Sigmoid colon (tissue), 7 donors: Measurements from ENCODE around the gene RPS16. TPM values are rescaled to one million over a fixed set of nuclear protein-coding genes. Genes with fewer than 3 reads are reported as not detected.

Experiments used
- DNase-seq: peaks from one replicate; pipeline ENCODE4 v3.0.0-alpha.2; 2019
- H3K27ac ChIP-seq, 4 donors: fragments of 200-600 bp; sonication (generic); one replicate each; pipeline ENCODE4 v1.5.1; 2016 to 2019; ENCODE audit warnings: mild to moderate bottlenecking in 1 of 4
- H3K27me3 ChIP-seq, 3 donors: fragments of 200-600 bp; sonication (generic); one replicate each; pipeline ENCODE4 v1.5.1; 2019; ENCODE audit warnings: mild to moderate bottlenecking in 1 of 3
- H3K36me3 ChIP-seq, 4 donors: fragments of 200-600 bp; sonication (generic); one replicate each; pipeline ENCODE4 v1.5.1; 2016 to 2019
- H3K4me1 ChIP-seq, 4 donors: fragments of 200-600 bp; sonication (generic); one replicate each; pipeline ENCODE4 v1.5.1; 2017 to 2019
- H3K4me3 ChIP-seq, 4 donors: fragments of 200-600 bp; sonication (generic); one replicate each; pipeline ENCODE4 v1.5.1; 2017 to 2019; ENCODE audit warnings: mild to moderate bottlenecking in 2 of 4, moderate library complexity in 1 of 4
- H3K9me3 ChIP-seq, 4 donors: fragments of 200-600 bp in 3 of 4; sonication (generic) in 3 of 4; one replicate each; pipeline versions ENCODE4 v1.5.1 to v1.6.1; 2013 to 2019
- EP300 ChIP-seq, 4 donors: sonication (generic); formaldehyde crosslinking; IDR thresholded peaks; one replicate each; pipeline ENCODE4 v1.6.1; 2017; ENCODE audit warnings: antibody characterized with exemption in 4 of 4
- POLR2A ChIP-seq, 2 donors: fragments of 450-650 bp; IDR thresholded peaks; one replicate each; pipeline ENCODE4 v1.6.1; 2016; ENCODE audit warnings: antibody characterized with exemption in 2 of 2, mild to moderate bottlenecking in 2 of 2, moderate library complexity in 2 of 2
- POLR2AphosphoS5 ChIP-seq, 4 donors: sonication (generic); formaldehyde crosslinking; IDR thresholded peaks; one replicate each; pipeline ENCODE4 v1.6.1; 2017; ENCODE audit warnings: antibody characterized with exemption in 4 of 4
- WGBS, 2 donors: extraction: QIAGEN DNeasy Blood & Tissue Kit; methylation state at CpG; one replicate each; pipeline ENCODE4 v1.1.7; 2013; 5-methylcytosine and 5-hydroxymethylcytosine counted together
- intact Hi-C: fragments of 100-400 bp; cut with DNase I; formaldehyde crosslinking; loops from one replicate; pipeline ENCODE4 v1.15.1; 2023
- polyA plus RNA-seq, 3 donors: library from polyadenylated mRNA; stranded (reverse); fragments of 200-250 nt; gene quantifications; one replicate each; pipeline ENCODE4 v1.2.3, GENCODE V29; 2013
- total RNA-seq, 4 donors: library from RNA; depleted of rRNA; stranded (reverse); fragments of >200 nt; gene quantifications; one replicate each; pipeline ENCODE4 v1.1.0, GENCODE V29; 2016
- TF ChIP-seq, protein P1 (sequence below), 4 experiments: fragments of 450-650 bp in 3 of 4; fragments of 200-600 bp in 1 of 4; IDR thresholded peaks; one replicate each; pipeline ENCODE4 v1.5.1; 2016 to 2019; ENCODE audit warnings: antibody characterized with exemption in 4 of 4, mild to moderate bottlenecking in 3 of 4, moderate library complexity in 2 of 4
- donor health status: healthy with polysubstance abuse.
- donor health status: Bipolar disorder and iron deficiency.
- donor health status: healthy.

The RPS16 gene
- total and polyA plus RNA-seq, 7 donors, result 1,648 to 4,564 (median 2,918) TPM

GRCh38 chr19:39398297-39398864, 37.4 kb downstream of the RPS16 start:
- peak; percentile 91 for DNase-seq
- Histone ChIP-seq H3K27me3 (no peaks in the 10 kb centered on the region), H3K4me3 (no peak overlapping the region), H3K4me1 (peaks cover 0 to 46% (median 41%) of the 10 kb centered on the region in 4 donors), H3K36me3 (peaks cover 11 to 40% (median 17%) of the 10 kb centered on the region in 4 donors), H3K27ac (peak overlapping the region; percentile 91 to 100 (median 100)), H3K9me3 (no peaks in the 10 kb centered on the region)
- TF ChIP-seq, protein P1, sequence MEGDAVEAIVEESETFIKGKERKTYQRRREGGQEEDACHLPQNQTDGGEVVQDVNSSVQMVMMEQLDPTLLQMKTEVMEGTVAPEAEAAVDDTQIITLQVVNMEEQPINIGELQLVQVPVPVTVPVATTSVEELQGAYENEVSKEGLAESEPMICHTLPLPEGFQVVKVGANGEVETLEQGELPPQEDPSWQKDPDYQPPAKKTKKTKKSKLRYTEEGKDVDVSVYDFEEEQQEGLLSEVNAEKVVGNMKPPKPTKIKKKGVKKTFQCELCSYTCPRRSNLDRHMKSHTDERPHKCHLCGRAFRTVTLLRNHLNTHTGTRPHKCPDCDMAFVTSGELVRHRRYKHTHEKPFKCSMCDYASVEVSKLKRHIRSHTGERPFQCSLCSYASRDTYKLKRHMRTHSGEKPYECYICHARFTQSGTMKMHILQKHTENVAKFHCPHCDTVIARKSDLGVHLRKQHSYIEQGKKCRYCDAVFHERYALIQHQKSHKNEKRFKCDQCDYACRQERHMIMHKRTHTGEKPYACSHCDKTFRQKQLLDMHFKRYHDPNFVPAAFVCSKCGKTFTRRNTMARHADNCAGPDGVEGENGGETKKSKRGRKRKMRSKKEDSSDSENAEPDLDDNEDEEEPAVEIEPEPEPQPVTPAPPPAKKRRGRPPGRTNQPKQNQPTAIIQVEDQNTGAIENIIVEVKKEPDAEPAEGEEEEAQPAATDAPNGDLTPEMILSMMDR (IDR thresholded peaks at IDR 0.05), result no peak
- peak in 1 of 2 donors; percentile 41 for TF ChIP-seq POLR2A (IDR thresholded peaks at IDR 0.05)
- peak in 2 of 4 donors; percentile 47 to 68 for TF ChIP-seq EP300 (IDR thresholded peaks at IDR 0.05)
- TF ChIP-seq POLR2AphosphoS5 (IDR thresholded peaks at IDR 0.05), result peak in 3 of 4 donors; percentile 15 to 64 (median 56)
- intact Hi-C loops, result loop anchor here (5.0 kb wide), 1 partner anchor 134 kb away; the partner anchor contains the start of gene EID2B
- 37 to 58% methylated on average over 11 of the region's 11 CpGs for WGBS, 2 donors

DNA sequence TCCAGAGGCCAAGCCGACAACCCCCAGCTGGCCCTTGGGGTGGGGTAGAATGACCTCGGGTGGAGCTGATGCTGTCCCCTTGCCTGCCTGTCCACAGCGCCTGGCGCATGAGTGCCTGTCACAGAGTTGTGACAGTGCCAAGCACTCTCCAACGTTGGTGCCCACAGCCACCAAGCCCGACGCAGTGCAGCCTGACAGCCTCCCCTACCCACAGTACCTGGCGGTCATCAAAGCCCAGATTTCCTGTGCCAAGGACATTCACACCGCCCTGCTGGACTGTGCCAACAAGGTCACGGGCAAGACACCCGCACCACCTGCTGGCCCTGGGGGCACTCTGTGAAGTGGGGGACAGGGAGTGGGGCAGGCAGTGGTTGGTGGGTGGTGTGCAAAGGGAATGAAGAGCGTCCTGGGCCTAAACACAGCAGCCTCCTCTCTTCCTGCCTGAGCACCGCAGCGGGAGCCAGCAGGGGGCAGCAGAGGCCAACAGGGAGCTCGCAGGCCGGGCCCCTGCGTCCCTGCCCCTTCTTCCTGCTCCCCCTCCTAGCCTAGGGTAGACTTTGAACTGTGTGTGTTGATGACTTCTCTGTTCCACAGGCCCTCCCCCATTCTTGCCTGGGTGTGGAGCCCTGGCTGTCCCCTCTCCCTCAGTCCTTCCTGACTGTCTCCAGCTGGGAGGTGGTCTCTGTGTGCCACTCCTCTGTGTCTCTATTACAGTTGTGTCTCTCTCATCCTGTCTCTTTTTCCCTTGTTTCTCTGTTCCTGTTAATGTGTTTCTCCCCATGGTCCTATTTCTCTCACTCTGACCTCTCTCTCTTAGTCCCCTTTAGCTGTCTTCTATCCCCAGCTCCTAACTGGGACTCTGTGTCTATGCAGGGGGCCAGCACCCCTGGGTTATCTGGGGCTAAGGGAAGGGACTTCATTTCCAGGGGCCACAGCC, 38.1 kb downstream of the RPS16 start:
- no peaks in the 10 kb centered on the region for H3K9me3 ChIP-seq
- H3K4me3 ChIP-seq, result no peak overlapping the region
- peak overlapping the region; percentile 91 to 100 (median 100) for H3K27ac ChIP-seq
- peaks cover 0 to 41% (median 38%) of the 10 kb centered on the region in 4 donors for H3K4me1 ChIP-seq
- no peaks in the 10 kb centered on the region for H3K27me3 ChIP-seq
- 23 to 31% methylated on average over 17 of the region's 17 CpGs for WGBS, 2 donors
- intact Hi-C loops, result loop anchor here (2.0 to 5.0 kb wide), 3 partner anchors 13 to 135 kb away; partner anchors contain the start of genes EID2B and RPS16
- TF ChIP-seq POLR2AphosphoS5 (IDR thresholded peaks at IDR 0.05), result peak in 3 of 4 donors; percentile 29 to 57 (median 41)
- TF ChIP-seq EP300 (IDR thresholded peaks at IDR 0.05), result no peak
- TF ChIP-seq, protein P1 (IDR thresholded peaks at IDR 0.05), result peak in 3 of 4 experiments; percentile 97 to 98 (median 97)
- TF ChIP-seq POLR2A (IDR thresholded peaks at IDR 0.05), result peak in 1 of 2 donors; percentile 48
- peaks cover 11 to 42% (median 18%) of the 10 kb centered on the region in 4 donors for H3K36me3 ChIP-seq
- DNase-seq, result peak; percentile 96

DNA sequence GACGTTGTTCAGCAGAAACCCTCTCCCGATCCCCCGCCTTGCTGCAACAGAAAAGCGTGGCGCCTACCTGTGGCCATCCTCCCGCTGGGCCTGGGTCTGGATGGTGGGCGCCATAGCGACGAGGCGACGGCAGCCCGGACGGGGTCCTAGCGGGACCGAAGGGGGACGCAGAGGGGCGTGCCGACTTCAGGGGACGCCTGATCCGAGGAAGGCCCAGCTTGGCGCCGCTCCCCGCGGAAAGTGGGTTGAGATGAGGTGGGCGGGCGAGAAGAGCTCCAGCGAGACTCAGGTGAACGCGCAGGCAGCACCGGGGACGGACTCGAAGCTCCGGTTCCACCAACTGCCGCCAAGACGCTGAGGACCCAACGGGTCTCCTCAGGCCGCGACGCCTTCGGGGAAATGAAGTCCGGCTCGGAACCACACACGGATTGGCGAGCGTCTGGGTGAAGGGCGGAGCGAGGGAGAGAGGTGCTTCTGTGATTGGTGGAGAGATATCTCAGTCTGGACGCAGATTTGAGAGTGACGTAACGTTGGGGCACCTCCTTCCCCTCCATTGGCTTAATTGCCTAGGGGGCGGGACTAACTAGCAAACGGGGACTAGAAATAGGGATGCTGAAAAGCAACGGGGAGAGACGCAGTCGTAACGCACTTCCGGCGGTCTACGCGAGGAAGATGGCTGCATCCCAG, 44.9 kb downstream of the RPS16 start, which contains the start of the genes MED29 and PAF1:
MED29 (plus strand) TSS at position 628 of the 687 bp plus-strand sequence; CDS start at position 673, 45 bp downstream.
PAF1 (minus strand) TSS at position 356 of the 687 bp plus-strand sequence; CDS start at position 114, 242 bp downstream.
- WGBS, 2 donors, result 0% methylated on average over 60 of the region's 60 CpGs
- intact Hi-C loops, result loop anchor here (2.0 to 5.0 kb wide), 3 partner anchors 48 to 91 kb away; partner anchors contain the start of genes SAMD4B, SUPT5H and TIMM50
- H3K4me1 ChIP-seq, result peaks cover 0 to 26% (median 26%) of the 10 kb centered on the region in 4 donors

More for the DNA sequence above, 44.9 kb downstream of the RPS16 start, which contains the start of the genes MED29 and PAF1:
- H3K27ac ChIP-seq, result peak within 1 kb of the TSS; percentile 99 to 100 (median 100)
- DNase-seq, result peak; percentile 99
- H3K36me3 ChIP-seq, result peaks cover 35 to 66% (median 38%) of the 10 kb centered on the region in 4 donors
- no peaks in the 10 kb centered on the region for H3K27me3 ChIP-seq
- TF ChIP-seq EP300 (IDR thresholded peaks at IDR 0.05) (peak in 1 of 4 donors; percentile 2), POLR2A (IDR thresholded peaks at IDR 0.05) (peak in 1 of 2 donors; percentile 89), POLR2AphosphoS5 (IDR thresholded peaks at IDR 0.05) (peak; percentile 94 to 99 (median 98))
- TF ChIP-seq, protein P1 (IDR thresholded peaks at IDR 0.05), result no peak
- H3K9me3 ChIP-seq, result no peaks in the 10 kb centered on the region
- H3K4me3 ChIP-seq, result peak within 1 kb of the TSS; percentile 71 to 98 (median 98)
